Ovary (tissue), 3 donors: Measurements from ENCODE around the gene ARPP19.

ENCODE experiments used
- EP300 ChIP-seq: sonication (generic); formaldehyde crosslinking; IDR thresholded peaks from one replicate; pipeline ENCODE4 v1.6.1; 2017; ENCODE audit warnings: antibody characterized with exemption
- POLR2A ChIP-seq: fragments of 450-650 bp; IDR thresholded peaks from one replicate; pipeline ENCODE4 v1.6.1; 2017; ENCODE audit warnings: antibody characterized with exemption, mild to moderate bottlenecking, moderate library complexity
- TF ChIP-seq, protein P1 (sequence below), 3 donors: fragments of 450-650 bp in 2 of 3; fragments of 200-600 bp in 1 of 3; IDR thresholded peaks; one replicate each; pipeline versions ENCODE4 v1.5.1 to v1.8.0; 2016 to 2022; ENCODE audit warnings: antibody characterized with exemption in 3 of 3, mild to moderate bottlenecking in 1 of 3
- donor health status: DM: no; HTN: no; CAD: no.

DNA sequence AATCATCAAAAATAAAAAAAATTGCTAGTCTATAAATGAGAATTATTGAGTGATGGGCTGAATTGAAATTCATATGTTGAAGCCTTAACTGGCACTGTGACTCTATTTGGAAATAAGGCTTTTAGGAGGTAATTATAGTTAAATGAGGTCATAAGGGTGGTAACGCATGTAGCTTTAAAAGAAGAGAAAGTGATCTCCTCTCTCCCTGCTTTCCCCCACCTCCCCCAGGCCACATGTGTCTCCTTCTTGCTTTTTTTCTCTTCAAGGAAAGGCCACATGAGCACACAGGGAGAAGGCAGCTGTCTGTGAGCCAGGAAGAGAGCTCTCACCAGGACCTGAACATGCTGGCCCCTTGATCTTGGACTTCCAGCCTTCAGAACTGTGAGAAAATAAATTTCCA lies 48.2 kb upstream of the ARPP19 start:
- TF ChIP-seq, protein P1, sequence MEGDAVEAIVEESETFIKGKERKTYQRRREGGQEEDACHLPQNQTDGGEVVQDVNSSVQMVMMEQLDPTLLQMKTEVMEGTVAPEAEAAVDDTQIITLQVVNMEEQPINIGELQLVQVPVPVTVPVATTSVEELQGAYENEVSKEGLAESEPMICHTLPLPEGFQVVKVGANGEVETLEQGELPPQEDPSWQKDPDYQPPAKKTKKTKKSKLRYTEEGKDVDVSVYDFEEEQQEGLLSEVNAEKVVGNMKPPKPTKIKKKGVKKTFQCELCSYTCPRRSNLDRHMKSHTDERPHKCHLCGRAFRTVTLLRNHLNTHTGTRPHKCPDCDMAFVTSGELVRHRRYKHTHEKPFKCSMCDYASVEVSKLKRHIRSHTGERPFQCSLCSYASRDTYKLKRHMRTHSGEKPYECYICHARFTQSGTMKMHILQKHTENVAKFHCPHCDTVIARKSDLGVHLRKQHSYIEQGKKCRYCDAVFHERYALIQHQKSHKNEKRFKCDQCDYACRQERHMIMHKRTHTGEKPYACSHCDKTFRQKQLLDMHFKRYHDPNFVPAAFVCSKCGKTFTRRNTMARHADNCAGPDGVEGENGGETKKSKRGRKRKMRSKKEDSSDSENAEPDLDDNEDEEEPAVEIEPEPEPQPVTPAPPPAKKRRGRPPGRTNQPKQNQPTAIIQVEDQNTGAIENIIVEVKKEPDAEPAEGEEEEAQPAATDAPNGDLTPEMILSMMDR (IDR thresholded peaks at IDR 0.05) = no peak
- TF ChIP-seq POLR2A = no peak
- TF ChIP-seq EP300 = no peak
